GM23338 (cell line): ENCODE measurements around the gene NUMBL. TPM values are rescaled to one million over a fixed set of nuclear protein-coding genes. Genes with fewer than 3 reads are reported as not detected.
A peak's percentile ranks its signal among the peaks of the same experiment; 100 is the strongest.

Experiments used
- ATAC-seq: fragments of 200-7000 bp; cut with Tn5 transposase; 3 replicates; pipeline ENCODE4 v1.9.1; 2020
- DNase-seq: peaks from one replicate; pipeline ENCODE4 v3.0.0-alpha.2; 2015; ENCODE audit warnings: low spot score
- H2AFZ ChIP-seq: fragments of 200-600 bp; sonication (generic); 2 replicates; pipeline ENCODE4 v1.8.0; 2016; ENCODE audit warnings: antibody characterized with exemption, mild to moderate bottlenecking, moderate library complexity
- H3F3A ChIP-seq: fragments of 200-600 bp; sonication (generic); replicated peaks from 2 replicates; pipeline ENCODE4 v1.8.0; 2017; ENCODE audit warnings: antibody characterized with exemption, mixed run types, low read depth
- H3K27ac ChIP-seq: fragments of 200-600 bp; sonication (generic); 2 replicates; pipeline ENCODE4 v1.6.1; 2016; ENCODE audit warnings: low read depth
- H3K27me3 ChIP-seq: fragments of 200-600 bp; sonication (generic); 2 replicates; pipeline ENCODE4 v1.8.0; 2016; ENCODE audit warnings: mild to moderate bottlenecking, mixed run types, moderate library complexity; ENCODE audit not compliant: insufficient read depth
- H3K36me3 ChIP-seq: fragments of 200-600 bp; sonication (generic); 2 replicates; pipeline ENCODE4 v1.8.0; 2016; ENCODE audit warnings: mild to moderate bottlenecking; ENCODE audit not compliant: insufficient read depth
- H3K4me1 ChIP-seq: fragments of 200-600 bp; sonication (generic); 2 replicates; pipeline ENCODE4 v1.8.0; 2016; ENCODE audit warnings: mild to moderate bottlenecking, moderate library complexity; ENCODE audit not compliant: insufficient read depth
- H3K4me2 ChIP-seq: fragments of 200-600 bp; sonication (generic); 2 replicates; pipeline ENCODE4 v1.7.1; 2017; ENCODE audit warnings: mixed run types
- H3K4me3 ChIP-seq: fragments of 200-600 bp; sonication (generic); 2 replicates; pipeline ENCODE4 v1.6.1; 2016; ENCODE audit warnings: mixed run types
- H3K79me2 ChIP-seq: fragments of 200-600 bp; sonication (generic); replicated peaks from 2 replicates; pipeline ENCODE4 v1.8.0; 2017; ENCODE audit warnings: mild to moderate bottlenecking; ENCODE audit not compliant: insufficient read depth
- H3K9me2 ChIP-seq: fragments of 200-600 bp; sonication (generic); 2 replicates; pipeline ENCODE4 v1.8.0; 2017; ENCODE audit not compliant: insufficient read depth
- H4K20me1 ChIP-seq: fragments of 200-600 bp; sonication (generic); replicated peaks from 2 replicates; pipeline ENCODE4 v1.8.0; 2017; ENCODE audit warnings: mild to moderate bottlenecking; ENCODE audit not compliant: insufficient read depth
- H3K27ac Mint-ChIP-seq: 2 replicates; pipeline ENCODE4 v1.8.0; 2020; ENCODE audit warnings: inconsistent platforms, mild to moderate bottlenecking, moderate library complexity, mixed read lengths
- H3K27me3 Mint-ChIP-seq: 3 replicates; pipeline ENCODE4 v1.8.0; 2022; ENCODE audit warnings: low read depth, mild to moderate bottlenecking, moderate library complexity, mixed read lengths, inconsistent platforms; ENCODE audit not compliant: insufficient read depth, poor library complexity
- H3K36me3 Mint-ChIP-seq: 3 replicates; pipeline ENCODE4 v1.8.0; 2021; ENCODE audit warnings: low read depth, mild to moderate bottlenecking, inconsistent platforms, moderate library complexity, mixed read lengths
- H3K4me1 Mint-ChIP-seq: 3 replicates; pipeline ENCODE4 v1.8.0; 2020; ENCODE audit warnings: mild to moderate bottlenecking, inconsistent platforms, mixed read lengths
- H3K4me3 Mint-ChIP-seq: 3 replicates; pipeline ENCODE4 v1.8.0; 2021; ENCODE audit warnings: moderate library complexity, mild to moderate bottlenecking, inconsistent platforms, mixed read lengths
- H3K9me3 Mint-ChIP-seq: 3 replicates; pipeline ENCODE4 v1.8.0; 2020; ENCODE audit warnings: moderate library complexity, mild to moderate bottlenecking, inconsistent platforms, mixed read lengths
- CREB1 ChIP-seq: fragments of 250-450 bp; sonication (Bioruptor Pico); IDR thresholded peaks from 2 replicates; pipeline ENCODE4 v1.5.0; 2020; ENCODE audit warnings: low read depth, mild to moderate bottlenecking, moderate library complexity
- EZH2 ChIP-seq: fragments of 200-600 bp; sonication (generic); IDR thresholded peaks from one replicate; pipeline ENCODE4 v1.8.0; 2017; ENCODE audit warnings: antibody characterized with exemption, mild to moderate bottlenecking, low read depth; ENCODE audit not compliant: unreplicated experiment
- EZH2phosphoT487 ChIP-seq: fragments of 200-600 bp; sonication (generic); IDR thresholded peaks from one replicate; pipeline ENCODE4 v1.8.1; 2018; ENCODE audit warnings: antibody characterized with exemption; ENCODE audit not compliant: unreplicated experiment
- JUNB ChIP-seq: IDR thresholded peaks from one replicate; pipeline ENCODE4 v1.6.1; 2016; ENCODE audit warnings: antibody characterized with exemption; ENCODE audit not compliant: unreplicated experiment
- NANOG ChIP-seq: IDR thresholded peaks from 2 replicates; pipeline ENCODE4 v1.6.1; 2016; ENCODE audit warnings: antibody characterized with exemption, borderline replicate concordance
- POLR2AphosphoS5 ChIP-seq: IDR thresholded peaks from 2 replicates; pipeline ENCODE4 v1.6.1; 2016; ENCODE audit warnings: antibody characterized with exemption, low read depth
- STAT1 ChIP-seq: IDR thresholded peaks from one replicate; pipeline ENCODE4 v1.6.1; 2016; ENCODE audit warnings: antibody characterized with exemption; ENCODE audit not compliant: unreplicated experiment
- ZNF114 ChIP-seq: fragments of 250-450 bp; sonication (Bioruptor Pico); IDR thresholded peaks from 2 replicates; pipeline ENCODE4 v1.5.0; 2020; ENCODE audit warnings: mild to moderate bottlenecking, moderate library complexity
- ZNF331 ChIP-seq: fragments of 250-450 bp; sonication (Bioruptor Pico); IDR thresholded peaks from 2 replicates; pipeline ENCODE4 v1.5.0; 2020; ENCODE audit warnings: low read depth, mild to moderate bottlenecking, moderate library complexity
- ZNF462 ChIP-seq: fragments of 250-450 bp; sonication (Bioruptor Pico); IDR thresholded peaks from 2 replicates; pipeline ENCODE4 v1.5.0; 2020; ENCODE audit warnings: mild to moderate bottlenecking, moderate library complexity
- polyA plus RNA-seq: library from polyadenylated mRNA; unstranded; fragments of >200 nt; fragmentation: Nextera tagmentation; extraction: Ambion mirVana; gene quantifications from 2 replicates; pipeline ENCODE4 v1.2.1, GENCODE V29; 2016
- total RNA-seq: library from RNA; depleted of rRNA; stranded (reverse); fragments of >200 nt; shearing (Covaris generic); gene quantifications from 2 replicates; pipeline ENCODE4 v1.2.3, GENCODE V29; 2014
- TF ChIP-seq, protein P1 (sequence below): IDR thresholded peaks from one replicate; pipeline ENCODE4 v1.6.1; 2018; ENCODE audit warnings: antibody characterized with exemption; ENCODE audit not compliant: unreplicated experiment
- TF ChIP-seq, protein P2 (sequence below), 2 experiments: fragments of 200-600 bp in 1 of 2; sonication (generic) in 1 of 2; conservative IDR thresholded peaks; 2 replicates each; pipeline versions ENCODE4 v1.5.1 to v1.6.1; 2016 to 2017; ENCODE audit warnings: antibody characterized with exemption in 2 of 2, low read depth in 2 of 2, mild to moderate bottlenecking in 2 of 2, moderate library complexity in 1 of 2
- TF ChIP-seq, protein P3 (sequence below): IDR thresholded peaks from 2 replicates; pipeline ENCODE4 v1.6.1; 2016; ENCODE audit warnings: antibody characterized with exemption

NUMBL gene
- total and polyA plus RNA-seq, 2 experiments from 2014 or later = 8.5 to 28.5 TPM

GRCh38 chr19:40689339-40690049, 957 bp downstream of the NUMBL start:
- H3K27ac Mint-ChIP-seq = no peak overlapping the region
- Histone ChIP-seq H3K4me2 (peak overlapping the region; percentile 94), H3K27me3 (no peaks in the 10 kb centered on the region), H3K9me2 (no peaks in the 10 kb centered on the region), H3F3A (no peaks in the 10 kb centered on the region; the same call in 1 of the 2 replicates), H3K4me1 (peaks cover 8% of the 10 kb centered on the region; the same call in 1 of the 2 replicates), H2AFZ (no peak overlapping the region), H3K79me2 (peaks cover 19% of the 10 kb centered on the region), H4K20me1 (peaks cover 8% of the 10 kb centered on the region), H3K4me3 (peak overlapping the region; percentile 78), H3K27ac (no peak overlapping the region), H3K36me3 (0 out of 2 replicates have a peak, but pooled peaks cover under 1% of the 10 kb centered on the region)
- H3K36me3 Mint-ChIP-seq = peaks cover 20% of the 10 kb centered on the region
- peaks cover 17% of the 10 kb centered on the region for H3K4me1 Mint-ChIP-seq
- H3K9me3 Mint-ChIP-seq = no peaks in the 10 kb centered on the region; the same call in 2 of the 3 replicates
- TF ChIP-seq EZH2 = no peak
- TF ChIP-seq, protein P1, sequence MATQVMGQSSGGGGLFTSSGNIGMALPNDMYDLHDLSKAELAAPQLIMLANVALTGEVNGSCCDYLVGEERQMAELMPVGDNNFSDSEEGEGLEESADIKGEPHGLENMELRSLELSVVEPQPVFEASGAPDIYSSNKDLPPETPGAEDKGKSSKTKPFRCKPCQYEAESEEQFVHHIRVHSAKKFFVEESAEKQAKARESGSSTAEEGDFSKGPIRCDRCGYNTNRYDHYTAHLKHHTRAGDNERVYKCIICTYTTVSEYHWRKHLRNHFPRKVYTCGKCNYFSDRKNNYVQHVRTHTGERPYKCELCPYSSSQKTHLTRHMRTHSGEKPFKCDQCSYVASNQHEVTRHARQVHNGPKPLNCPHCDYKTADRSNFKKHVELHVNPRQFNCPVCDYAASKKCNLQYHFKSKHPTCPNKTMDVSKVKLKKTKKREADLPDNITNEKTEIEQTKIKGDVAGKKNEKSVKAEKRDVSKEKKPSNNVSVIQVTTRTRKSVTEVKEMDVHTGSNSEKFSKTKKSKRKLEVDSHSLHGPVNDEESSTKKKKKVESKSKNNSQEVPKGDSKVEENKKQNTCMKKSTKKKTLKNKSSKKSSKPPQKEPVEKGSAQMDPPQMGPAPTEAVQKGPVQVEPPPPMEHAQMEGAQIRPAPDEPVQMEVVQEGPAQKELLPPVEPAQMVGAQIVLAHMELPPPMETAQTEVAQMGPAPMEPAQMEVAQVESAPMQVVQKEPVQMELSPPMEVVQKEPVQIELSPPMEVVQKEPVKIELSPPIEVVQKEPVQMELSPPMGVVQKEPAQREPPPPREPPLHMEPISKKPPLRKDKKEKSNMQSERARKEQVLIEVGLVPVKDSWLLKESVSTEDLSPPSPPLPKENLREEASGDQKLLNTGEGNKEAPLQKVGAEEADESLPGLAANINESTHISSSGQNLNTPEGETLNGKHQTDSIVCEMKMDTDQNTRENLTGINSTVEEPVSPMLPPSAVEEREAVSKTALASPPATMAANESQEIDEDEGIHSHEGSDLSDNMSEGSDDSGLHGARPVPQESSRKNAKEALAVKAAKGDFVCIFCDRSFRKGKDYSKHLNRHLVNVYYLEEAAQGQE = no peak
- no peak for TF ChIP-seq ZNF331 (CRISPR knock-in tag)
- no peak for TF ChIP-seq CREB1 (CRISPR knock-in tag)
- TF ChIP-seq STAT1 = no peak
- no peak for TF ChIP-seq JUNB
- no peak for TF ChIP-seq ZNF114
- TF ChIP-seq POLR2AphosphoS5 = no peak
- TF ChIP-seq ZNF462 (CRISPR knock-in tag) = no peak
- no peak for TF ChIP-seq EZH2phosphoT487
- TF ChIP-seq, protein P2, sequence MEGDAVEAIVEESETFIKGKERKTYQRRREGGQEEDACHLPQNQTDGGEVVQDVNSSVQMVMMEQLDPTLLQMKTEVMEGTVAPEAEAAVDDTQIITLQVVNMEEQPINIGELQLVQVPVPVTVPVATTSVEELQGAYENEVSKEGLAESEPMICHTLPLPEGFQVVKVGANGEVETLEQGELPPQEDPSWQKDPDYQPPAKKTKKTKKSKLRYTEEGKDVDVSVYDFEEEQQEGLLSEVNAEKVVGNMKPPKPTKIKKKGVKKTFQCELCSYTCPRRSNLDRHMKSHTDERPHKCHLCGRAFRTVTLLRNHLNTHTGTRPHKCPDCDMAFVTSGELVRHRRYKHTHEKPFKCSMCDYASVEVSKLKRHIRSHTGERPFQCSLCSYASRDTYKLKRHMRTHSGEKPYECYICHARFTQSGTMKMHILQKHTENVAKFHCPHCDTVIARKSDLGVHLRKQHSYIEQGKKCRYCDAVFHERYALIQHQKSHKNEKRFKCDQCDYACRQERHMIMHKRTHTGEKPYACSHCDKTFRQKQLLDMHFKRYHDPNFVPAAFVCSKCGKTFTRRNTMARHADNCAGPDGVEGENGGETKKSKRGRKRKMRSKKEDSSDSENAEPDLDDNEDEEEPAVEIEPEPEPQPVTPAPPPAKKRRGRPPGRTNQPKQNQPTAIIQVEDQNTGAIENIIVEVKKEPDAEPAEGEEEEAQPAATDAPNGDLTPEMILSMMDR (conservative IDR thresholded peaks at IDR 0.05; ENCODE audit: low read depth in 2 of 2) = no peak
- TF ChIP-seq, protein P3, sequence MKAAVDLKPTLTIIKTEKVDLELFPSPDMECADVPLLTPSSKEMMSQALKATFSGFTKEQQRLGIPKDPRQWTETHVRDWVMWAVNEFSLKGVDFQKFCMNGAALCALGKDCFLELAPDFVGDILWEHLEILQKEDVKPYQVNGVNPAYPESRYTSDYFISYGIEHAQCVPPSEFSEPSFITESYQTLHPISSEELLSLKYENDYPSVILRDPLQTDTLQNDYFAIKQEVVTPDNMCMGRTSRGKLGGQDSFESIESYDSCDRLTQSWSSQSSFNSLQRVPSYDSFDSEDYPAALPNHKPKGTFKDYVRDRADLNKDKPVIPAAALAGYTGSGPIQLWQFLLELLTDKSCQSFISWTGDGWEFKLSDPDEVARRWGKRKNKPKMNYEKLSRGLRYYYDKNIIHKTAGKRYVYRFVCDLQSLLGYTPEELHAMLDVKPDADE = no peak
- TF ChIP-seq NANOG = no peak
- DNase-seq = peak; percentile 47
- H3K27me3 Mint-ChIP-seq = peaks cover 4% of the 10 kb centered on the region
- H3K4me3 Mint-ChIP-seq = no peak overlapping the region; the same call in 2 of the 3 replicates
- ATAC-seq = peak; percentile 12
